DND-41 (cell line): ENCODE measurements around the gene ZBTB8A.
"Not testable (repeated sequence)": the region's sequence is repeated elsewhere in the genome, so short reads cannot be mapped to it uniquely, and the experiment has no call there.

Source experiments
- ATAC-seq: fragments of 200-7000 bp; cut with Tn5 transposase; 3 replicates; pipeline ENCODE4 v1.9.1; 2021; ENCODE audit warnings: low read depth; ENCODE audit not compliant: insufficient read depth
- DNase-seq: peaks from one replicate; pipeline ENCODE4 v3.0.0-alpha.2; 2020
- H2AFZ ChIP-seq: 2 replicates; pipeline ENCODE4 v1.6.0; 2012; ENCODE audit warnings: low read depth, low read length
- H3K27ac ChIP-seq: 2 replicates; pipeline ENCODE4 v1.5.1; 2012; ENCODE audit warnings: low read length, inconsistent platforms
- H3K27me3 ChIP-seq: fragments of 200-600 bp; sonication (generic); 2 replicates; pipeline ENCODE4 v1.6.0; 2012; ENCODE audit warnings: low read length, mild to moderate bottlenecking, inconsistent platforms; ENCODE audit not compliant: insufficient read depth, poor library complexity
- H3K36me3 ChIP-seq: 2 replicates; pipeline ENCODE4 v1.5.1; 2012; ENCODE audit warnings: low read length, inconsistent platforms; ENCODE audit not compliant: insufficient read depth
- H3K4me1 ChIP-seq: 2 replicates; pipeline ENCODE4 v1.5.1; 2012; ENCODE audit warnings: mild to moderate bottlenecking, low read length; ENCODE audit not compliant: insufficient read depth
- H3K4me2 ChIP-seq: 2 replicates; pipeline ENCODE4 v1.6.0; 2012; ENCODE audit warnings: mild to moderate bottlenecking, moderate library complexity, low read length, inconsistent platforms; ENCODE audit not compliant: insufficient read depth
- H3K4me3 ChIP-seq, 2 experiments: fragments of 200-600 bp in 1 of 2; shearing (Covaris generic) in 1 of 2; 2 replicates each; pipeline ENCODE4 v1.5.1; 2012 to 2016; ENCODE audit warnings: inconsistent platforms in 2 of 2, low read length in 2 of 2, mild to moderate bottlenecking in 2 of 2, low read depth in 1 of 2, moderate library complexity in 1 of 2
- H3K79me2 ChIP-seq: 2 replicates; pipeline ENCODE4 v1.6.0; 2012; ENCODE audit warnings: low read length, inconsistent platforms; ENCODE audit not compliant: insufficient read depth
- H3K9ac ChIP-seq: 2 replicates; pipeline ENCODE4 v1.6.0; 2012; ENCODE audit warnings: low read depth, mild to moderate bottlenecking, inconsistent platforms, low read length, moderate library complexity
- H3K9me3 ChIP-seq: 2 replicates; pipeline ENCODE4 v1.5.1; 2012; ENCODE audit warnings: low read length, moderate library complexity, mild to moderate bottlenecking, inconsistent platforms; ENCODE audit not compliant: insufficient read depth, severe bottlenecking
- H4K20me1 ChIP-seq: 2 replicates; pipeline ENCODE4 v1.6.0; 2012; ENCODE audit warnings: low read length; ENCODE audit not compliant: insufficient read depth
- EZH2 ChIP-seq: IDR thresholded peaks from 3 replicates; pipeline ENCODE4 v1.6.1; 2012; ENCODE audit warnings: borderline replicate concordance, low read depth, mild to moderate bottlenecking, moderate library complexity, low read length, inconsistent platforms; ENCODE audit not compliant: severe bottlenecking
- TF ChIP-seq, protein P1 (sequence below): IDR thresholded peaks from 2 replicates; pipeline ENCODE4 v1.5.1; 2012; ENCODE audit warnings: borderline replicate concordance, low read length, moderate library complexity, mild to moderate bottlenecking; ENCODE audit not compliant: poor library complexity, severe bottlenecking; ENCODE audit errors: extremely low read depth

ZBTB8A gene

DNA sequence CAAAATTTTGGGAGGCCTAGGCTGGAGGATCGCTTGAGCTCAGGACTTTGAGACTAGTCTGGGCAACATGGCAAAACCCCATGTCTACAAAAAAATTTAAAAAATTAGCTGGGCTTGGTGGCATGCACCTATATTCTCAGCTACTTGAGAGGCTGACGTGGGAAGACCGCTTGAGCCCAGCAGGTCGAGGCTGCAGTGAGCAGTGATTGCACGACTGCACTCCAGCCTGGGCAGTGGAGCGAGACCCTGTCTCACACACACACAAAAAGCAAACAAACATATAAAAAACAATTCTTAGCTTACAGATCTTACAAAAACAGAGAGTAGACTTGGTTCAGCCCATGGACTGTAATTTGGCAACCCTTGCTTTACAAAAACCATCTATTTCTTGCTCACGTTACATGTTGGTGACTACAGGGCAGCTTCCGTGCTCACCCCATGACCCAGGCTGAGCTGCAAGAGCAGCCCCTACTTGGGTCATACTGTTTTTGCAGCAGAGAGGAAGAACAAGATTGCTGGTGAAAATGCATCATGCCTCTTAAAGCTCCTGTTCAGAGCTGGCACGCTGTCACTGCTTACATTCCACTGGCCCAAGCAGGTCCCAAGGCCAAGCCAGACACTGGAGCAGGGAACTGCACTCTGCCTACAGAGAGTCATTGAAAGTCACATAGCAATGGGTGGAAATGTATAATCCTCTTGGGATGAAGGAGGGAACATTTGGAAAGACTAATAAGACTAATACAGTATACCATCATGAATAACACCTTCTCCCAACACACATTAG is 13.4 kb upstream of the ZBTB8A start:
- Histone ChIP-seq H3K36me3 (no peaks in the 10 kb centered on the region), H4K20me1 (no peaks in the 10 kb centered on the region), H3K9me3 (no peaks in the 10 kb centered on the region), H2AFZ (no peak overlapping the region), H3K4me3 (no peak overlapping the region), H3K27ac (no peak overlapping the region), H3K9ac (no peak overlapping the region), H3K79me2 (no peaks in the 10 kb centered on the region), H3K4me1 (peaks cover 5% of the 10 kb centered on the region; the same call in 1 of the 2 replicates), H3K4me2 (no peak overlapping the region), H3K27me3 (peaks cover 3% of the 10 kb centered on the region)
- ATAC-seq (no peak), DNase-seq (no peak)
- TF ChIP-seq, protein P1, sequence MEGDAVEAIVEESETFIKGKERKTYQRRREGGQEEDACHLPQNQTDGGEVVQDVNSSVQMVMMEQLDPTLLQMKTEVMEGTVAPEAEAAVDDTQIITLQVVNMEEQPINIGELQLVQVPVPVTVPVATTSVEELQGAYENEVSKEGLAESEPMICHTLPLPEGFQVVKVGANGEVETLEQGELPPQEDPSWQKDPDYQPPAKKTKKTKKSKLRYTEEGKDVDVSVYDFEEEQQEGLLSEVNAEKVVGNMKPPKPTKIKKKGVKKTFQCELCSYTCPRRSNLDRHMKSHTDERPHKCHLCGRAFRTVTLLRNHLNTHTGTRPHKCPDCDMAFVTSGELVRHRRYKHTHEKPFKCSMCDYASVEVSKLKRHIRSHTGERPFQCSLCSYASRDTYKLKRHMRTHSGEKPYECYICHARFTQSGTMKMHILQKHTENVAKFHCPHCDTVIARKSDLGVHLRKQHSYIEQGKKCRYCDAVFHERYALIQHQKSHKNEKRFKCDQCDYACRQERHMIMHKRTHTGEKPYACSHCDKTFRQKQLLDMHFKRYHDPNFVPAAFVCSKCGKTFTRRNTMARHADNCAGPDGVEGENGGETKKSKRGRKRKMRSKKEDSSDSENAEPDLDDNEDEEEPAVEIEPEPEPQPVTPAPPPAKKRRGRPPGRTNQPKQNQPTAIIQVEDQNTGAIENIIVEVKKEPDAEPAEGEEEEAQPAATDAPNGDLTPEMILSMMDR = no peak
- no peak for TF ChIP-seq EZH2

DNA sequence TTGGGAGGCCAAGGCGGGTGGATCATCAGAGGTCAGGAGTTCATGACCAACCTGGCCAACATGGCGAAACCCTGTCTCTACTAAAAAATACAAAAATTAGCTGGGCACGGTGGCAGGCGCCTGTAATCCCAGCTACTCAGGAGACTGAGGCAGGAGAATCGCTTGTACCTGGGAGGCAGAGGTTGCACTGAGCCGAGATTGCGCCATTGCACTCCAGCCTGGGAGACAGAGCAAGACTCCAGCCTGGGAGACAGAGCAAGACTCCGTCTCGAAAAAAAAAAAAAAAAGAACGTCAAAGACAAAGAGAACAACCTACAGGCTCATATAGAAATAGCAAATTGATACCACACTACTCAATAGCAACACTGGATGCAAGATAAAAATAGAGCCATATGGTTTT is 10.7 kb upstream of the ZBTB8A start:
- ATAC-seq, H3K9me3 ChIP-seq, H3K4me3 ChIP-seq: not testable (repeated sequence)

DNA sequence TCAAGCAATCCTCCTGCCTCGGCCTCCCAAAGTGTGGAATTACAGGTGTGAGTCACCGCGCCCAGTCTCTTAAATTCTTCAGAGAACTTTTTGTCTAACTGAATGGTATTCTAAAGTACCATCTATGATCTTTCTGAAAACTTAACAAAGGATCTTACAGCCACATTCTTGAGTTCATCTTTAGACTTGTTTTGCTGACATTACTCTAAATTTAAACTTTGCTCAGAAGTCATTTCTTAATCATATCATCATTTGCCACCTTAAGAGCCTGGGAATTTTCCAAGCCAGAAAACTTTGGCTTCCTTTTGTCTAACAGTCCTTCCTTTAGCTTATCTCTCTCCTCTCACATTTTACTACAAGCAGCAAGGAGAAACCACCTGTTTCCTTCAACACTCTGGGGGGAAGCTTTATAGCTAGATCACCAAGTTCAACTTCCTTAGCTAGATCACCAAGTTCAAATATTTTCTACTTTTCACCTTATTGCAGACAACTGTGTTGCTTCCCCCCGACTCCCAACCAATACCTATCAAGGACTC is 5.4 kb upstream of the ZBTB8A start:
- Histone ChIP-seq H3K27me3 (peaks cover 38% of the 10 kb centered on the region), H3K9ac (no peak overlapping the region), H3K36me3 (no peaks in the 10 kb centered on the region), H3K4me1 (peaks cover 3% of the 10 kb centered on the region; the same call in 1 of the 2 replicates), H3K27ac (no peak overlapping the region), H4K20me1 (no peaks in the 10 kb centered on the region), H3K4me2 (no peak overlapping the region), H3K4me3 (no peak overlapping the region), H3K9me3 (no peaks in the 10 kb centered on the region), H2AFZ (no peak overlapping the region), H3K79me2 (no peaks in the 10 kb centered on the region)
- ATAC-seq = no peak
- TF ChIP-seq, protein P1 = no peak
- TF ChIP-seq EZH2 = no peak
- DNase-seq = no peak

More for the DNA sequence above, 10.7 kb upstream of the ZBTB8A start:
- not testable (repeated sequence) for H2AFZ ChIP-seq, H4K20me1 ChIP-seq, H3K36me3 ChIP-seq, H3K9ac ChIP-seq, H3K79me2 ChIP-seq, DNase-seq, H3K27ac ChIP-seq, H3K27me3 ChIP-seq, H3K4me2 ChIP-seq, H3K4me1 ChIP-seq

DNA sequence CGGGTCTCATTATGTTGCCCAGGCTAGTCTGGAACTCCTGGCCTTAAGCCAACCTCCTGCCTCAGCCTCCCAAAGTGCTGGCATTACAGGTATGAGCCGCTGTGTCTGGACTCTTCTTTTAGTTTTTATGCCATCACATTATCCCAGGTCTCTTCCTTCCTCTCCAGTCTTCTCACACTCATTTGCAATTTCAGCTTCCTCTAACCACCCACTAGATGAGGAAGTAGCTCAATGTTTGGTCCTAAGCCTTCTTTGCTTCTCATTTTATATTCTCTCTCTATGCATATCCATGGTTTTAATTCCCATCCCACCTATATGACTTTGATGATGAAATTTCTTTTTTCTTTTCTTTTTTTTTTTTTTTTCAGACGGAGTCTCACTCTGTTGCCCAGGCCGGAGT is 3.1 kb upstream of the ZBTB8A start:
- Histone ChIP-seq H3K79me2 (no peaks in the 10 kb centered on the region), H3K4me1 (peaks cover 16% of the 10 kb centered on the region), H3K9ac (no peak overlapping the region), H2AFZ (no peak overlapping the region), H3K4me2 (no peak overlapping the region), H3K36me3 (no peaks in the 10 kb centered on the region), H3K27ac (no peak overlapping the region), H4K20me1 (no peaks in the 10 kb centered on the region), H3K4me3 (no peak overlapping the region), H3K9me3 (no peaks in the 10 kb centered on the region), H3K27me3 (peaks cover 51% of the 10 kb centered on the region)
- TF ChIP-seq, protein P1 = no peak
- no peak for TF ChIP-seq EZH2
- DNase-seq (no peak), ATAC-seq (no peak)
